ENCODE results near the gene ARHGEF4.
"Not testable (repeated sequence)": the region's sequence is repeated elsewhere in the genome, so short reads cannot be mapped to it uniquely, and the experiment has no call there.

ARHGEF4 gene

GRCh38 chr2:130976591-130977237 lies 140.0 kb downstream of the ARHGEF4 start:
- DNase-seq (ENCODE audit: low spot score), result no peak

- DNase-seq (ENCODE audit: low spot score), result no peak
Measured at GRCh38 chr2:130977461-130978050, 140.8 kb downstream of the ARHGEF4 start.

GRCh38 chr2:130981667-130982066 lies 145.0 kb downstream of the ARHGEF4 start:
- DNase-seq (ENCODE audit: low spot score), result no peak

- no peak for DNase-seq (ENCODE audit: low spot score)
Measured at GRCh38 chr2:130985206-130985780, 148.6 kb downstream of the ARHGEF4 start.

GRCh38 chr2:130985831-130986649 lies 149.3 kb downstream of the ARHGEF4 start:
- DNase-seq (ENCODE audit: low spot score), result no peak

GRCh38 chr2:130986890-130987493 lies 150.3 kb downstream of the ARHGEF4 start:
- DNase-seq (ENCODE audit: low spot score), result no peak

GRCh38 chr2:130987519-130988425 lies 151.1 kb downstream of the ARHGEF4 start:
- DNase-seq (ENCODE audit: low spot score), result no peak

GRCh38 chr2:130991446-130991845 lies 154.7 kb downstream of the ARHGEF4 start:
- DNase-seq (ENCODE audit: low spot score), result not testable (repeated sequence)

- DNase-seq (ENCODE audit: low spot score), result not testable (repeated sequence)
Measured at GRCh38 chr2:130992003-130992402, 155.3 kb downstream of the ARHGEF4 start.

GRCh38 chr2:130996691-130997090 lies 160.0 kb downstream of the ARHGEF4 start:
- no peak for DNase-seq (ENCODE audit: low spot score)

GRCh38 chr2:130997198-130997597 lies 160.5 kb downstream of the ARHGEF4 start:
- no peak for DNase-seq (ENCODE audit: low spot score)

- no peak for DNase-seq (ENCODE audit: low spot score)
Measured at GRCh38 chr2:130998561-130998960, 161.8 kb downstream of the ARHGEF4 start.

- no peak for DNase-seq (ENCODE audit: low spot score)
Measured at GRCh38 chr2:131004446-131005209, 167.9 kb downstream of the ARHGEF4 start.

GRCh38 chr2:131005216-131005935 lies 168.7 kb downstream of the ARHGEF4 start:
- DNase-seq (ENCODE audit: low spot score), result no peak

GRCh38 chr2:131006561-131006960 lies 169.8 kb downstream of the ARHGEF4 start:
- no peak for DNase-seq (ENCODE audit: low spot score)

GRCh38 chr2:131008967-131009366 lies 172.3 kb downstream of the ARHGEF4 start:
- DNase-seq (ENCODE audit: low spot score), result no peak

- no peak for DNase-seq (ENCODE audit: low spot score)
Measured at GRCh38 chr2:131009713-131010475, 173.2 kb downstream of the ARHGEF4 start.

GRCh38 chr2:131010566-131010965 lies 173.9 kb downstream of the ARHGEF4 start:
- no peak for DNase-seq (ENCODE audit: low spot score)

GRCh38 chr2:131011486-131011885 lies 174.8 kb downstream of the ARHGEF4 start:
- no peak for DNase-seq (ENCODE audit: low spot score)

Data from kidney capillary endothelial cell (primary cell).